GM12872 (cell line): ENCODE data around the gene SAE1.
A peak's percentile ranks its signal among the peaks of the same experiment; 100 is the strongest.

ENCODE experiments used
- TF ChIP-seq, protein P1 (sequence below): IDR thresholded peaks from 3 replicates; pipeline ENCODE4 v1.5.1; 2011; ENCODE audit warnings: low read depth, mild to moderate bottlenecking, low read length, moderate library complexity; ENCODE audit not compliant: insufficient read depth

SAE1 gene

DNA sequence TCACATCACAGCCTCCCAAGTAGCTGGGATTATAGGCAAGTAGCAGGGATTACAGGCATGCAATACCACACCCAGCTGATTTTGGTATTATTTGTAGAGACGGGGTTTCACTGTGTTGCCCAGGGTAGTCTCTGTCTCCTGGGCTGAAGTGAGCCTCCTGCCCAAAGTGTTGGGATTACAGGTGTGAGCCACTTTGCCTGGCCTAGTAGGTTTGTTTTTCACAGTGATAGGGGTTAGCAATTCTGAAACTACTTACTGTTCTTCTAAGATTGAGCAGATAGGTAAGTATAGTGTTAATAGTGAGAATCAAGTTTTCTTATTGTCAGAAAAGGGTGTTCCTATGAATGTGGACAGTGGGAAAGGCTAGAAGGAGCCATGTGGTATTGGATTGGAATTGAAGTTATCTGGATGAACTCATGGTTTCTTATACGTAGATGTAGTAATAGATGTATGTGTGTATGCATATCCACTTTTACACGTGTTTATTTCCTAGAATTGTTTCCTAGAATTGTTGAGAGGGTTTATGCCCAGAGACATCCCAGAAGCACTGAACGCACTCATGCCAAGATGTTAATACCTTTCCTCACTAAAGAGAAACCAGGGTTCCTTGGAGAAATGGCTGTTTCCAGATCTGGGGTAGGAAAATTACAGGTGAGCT is 49.1 kb downstream of the SAE1 start:
- TF ChIP-seq, protein P1, sequence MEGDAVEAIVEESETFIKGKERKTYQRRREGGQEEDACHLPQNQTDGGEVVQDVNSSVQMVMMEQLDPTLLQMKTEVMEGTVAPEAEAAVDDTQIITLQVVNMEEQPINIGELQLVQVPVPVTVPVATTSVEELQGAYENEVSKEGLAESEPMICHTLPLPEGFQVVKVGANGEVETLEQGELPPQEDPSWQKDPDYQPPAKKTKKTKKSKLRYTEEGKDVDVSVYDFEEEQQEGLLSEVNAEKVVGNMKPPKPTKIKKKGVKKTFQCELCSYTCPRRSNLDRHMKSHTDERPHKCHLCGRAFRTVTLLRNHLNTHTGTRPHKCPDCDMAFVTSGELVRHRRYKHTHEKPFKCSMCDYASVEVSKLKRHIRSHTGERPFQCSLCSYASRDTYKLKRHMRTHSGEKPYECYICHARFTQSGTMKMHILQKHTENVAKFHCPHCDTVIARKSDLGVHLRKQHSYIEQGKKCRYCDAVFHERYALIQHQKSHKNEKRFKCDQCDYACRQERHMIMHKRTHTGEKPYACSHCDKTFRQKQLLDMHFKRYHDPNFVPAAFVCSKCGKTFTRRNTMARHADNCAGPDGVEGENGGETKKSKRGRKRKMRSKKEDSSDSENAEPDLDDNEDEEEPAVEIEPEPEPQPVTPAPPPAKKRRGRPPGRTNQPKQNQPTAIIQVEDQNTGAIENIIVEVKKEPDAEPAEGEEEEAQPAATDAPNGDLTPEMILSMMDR: no peak

DNA sequence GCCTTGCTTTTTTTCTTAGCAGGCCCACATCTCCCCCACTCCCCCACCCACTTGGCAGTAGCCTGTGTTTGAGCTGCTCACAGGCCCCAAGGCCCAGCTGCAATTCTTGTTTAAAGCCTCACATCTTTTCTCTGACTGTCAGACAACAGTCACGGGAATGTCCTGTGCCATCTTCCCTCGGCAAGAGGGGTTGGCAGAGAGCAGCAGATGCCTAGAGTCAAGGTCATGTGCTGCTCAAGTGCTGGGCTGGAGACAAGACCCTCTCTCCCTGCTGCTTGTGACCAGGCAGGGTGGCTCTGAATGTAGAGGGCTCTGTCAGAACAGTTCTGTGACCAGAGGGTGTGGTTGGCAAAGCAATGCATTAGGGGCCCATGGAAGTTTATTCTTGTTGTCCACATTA is 53.0 kb downstream of the SAE1 start:
- TF ChIP-seq, protein P1: no peak

DNA sequence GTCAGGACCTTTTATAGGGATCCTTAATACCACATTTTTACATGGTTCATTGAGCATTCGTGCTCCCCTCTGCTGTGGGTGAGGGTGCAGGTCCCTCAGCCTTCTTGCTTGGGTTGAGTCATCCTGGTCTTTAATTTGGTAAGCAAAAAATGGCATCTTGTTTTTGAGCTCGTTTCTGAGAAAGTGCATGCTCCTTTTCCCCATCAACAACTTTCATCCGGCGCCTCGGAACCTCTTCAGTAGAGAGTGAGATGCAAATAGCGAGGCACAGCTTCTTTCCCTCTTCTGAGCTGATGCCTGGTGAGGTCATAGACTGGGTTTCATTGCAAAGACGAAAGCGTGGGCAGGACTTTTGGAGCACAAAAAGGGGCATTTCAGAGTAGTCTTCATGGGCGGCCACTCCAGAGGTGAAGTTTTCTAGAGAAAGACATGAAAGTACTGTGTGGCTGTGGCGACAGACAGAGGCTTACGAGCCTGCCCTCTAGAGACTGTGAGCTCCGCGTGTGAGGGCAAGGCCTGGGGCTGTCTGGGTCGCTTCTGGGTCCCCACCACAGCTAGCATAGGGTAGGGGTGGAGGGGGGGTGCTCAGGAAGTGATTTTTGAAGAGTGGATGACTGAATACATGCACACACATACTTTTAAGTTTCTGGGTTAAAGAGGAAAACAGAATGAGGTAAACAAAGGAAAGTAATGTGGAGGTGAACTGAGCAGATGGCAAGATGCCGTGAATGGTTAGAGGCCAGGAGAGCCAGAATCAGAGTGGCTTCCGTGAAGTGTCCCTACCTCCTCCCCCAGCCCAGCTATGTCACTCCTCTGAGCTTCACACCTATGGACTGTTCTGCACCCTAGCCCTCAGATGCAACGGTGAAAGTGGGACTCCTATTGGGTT is 56.1 kb downstream of the SAE1 start:
- TF ChIP-seq, protein P1: peak; percentile 11; the same call in 1 of the 3 replicates

DNA sequence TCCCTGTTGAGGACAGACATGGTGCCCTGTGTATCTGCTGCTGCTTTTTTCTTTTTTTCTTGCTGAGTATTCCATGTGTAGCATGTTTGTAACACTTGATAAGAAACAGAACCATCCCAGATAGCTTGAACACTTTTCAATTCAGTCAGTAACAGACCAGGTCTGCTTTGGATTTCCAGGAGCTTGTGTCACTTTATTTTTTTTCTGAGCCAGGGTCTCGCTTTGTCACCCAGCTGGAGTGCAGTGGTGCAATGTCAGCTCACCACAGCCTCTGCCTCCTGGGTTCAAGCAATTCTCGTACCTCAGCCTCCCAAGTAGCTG is 56.7 kb downstream of the SAE1 start:
- TF ChIP-seq, protein P1: no peak

DNA sequence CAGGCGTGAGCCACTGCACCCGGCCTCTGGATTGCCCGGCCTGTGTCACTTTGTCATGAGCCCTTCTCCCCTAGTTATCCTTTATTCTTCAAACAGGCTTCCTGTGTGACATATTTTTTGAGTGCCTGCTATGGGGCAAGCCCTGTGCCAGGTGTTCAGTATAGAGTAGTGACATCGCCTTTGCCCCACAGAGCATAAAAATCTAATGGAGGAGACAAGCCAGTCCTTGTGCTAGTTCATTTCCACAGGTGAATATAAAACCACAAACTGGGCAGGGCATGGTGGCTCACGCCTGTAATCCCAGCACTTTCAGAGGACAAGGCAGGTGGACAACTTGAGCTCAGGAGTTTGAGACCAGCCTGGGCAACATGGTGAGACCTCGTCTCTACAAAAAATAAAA is 57.2 kb downstream of the SAE1 start:
- TF ChIP-seq, protein P1: no peak

DNA sequence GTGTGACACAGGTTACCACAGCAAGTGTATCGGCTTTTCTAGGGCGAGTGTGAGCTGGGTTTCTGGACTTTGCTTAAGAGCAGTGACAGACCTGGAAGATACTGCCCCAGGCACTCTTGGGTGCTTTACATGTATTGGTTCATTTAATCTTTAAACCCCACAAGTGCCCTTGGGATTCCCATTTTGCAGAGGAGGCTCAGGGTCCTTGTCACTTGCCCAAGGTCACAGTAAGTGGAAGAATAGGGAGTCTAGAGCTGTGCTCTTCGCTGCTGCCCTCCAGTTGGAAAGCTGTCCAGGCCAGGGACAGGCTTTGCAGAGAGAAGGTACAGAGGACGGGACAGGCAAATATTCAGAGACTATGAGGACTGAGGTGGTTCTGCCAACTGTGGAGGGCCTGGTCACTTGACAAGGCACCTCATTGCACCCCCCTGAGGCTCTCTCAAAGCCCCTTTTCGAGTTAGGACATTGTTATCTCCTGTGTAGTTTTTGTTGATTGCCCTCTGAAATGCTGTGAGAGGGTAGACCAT is 57.9 kb downstream of the SAE1 start:
- TF ChIP-seq, protein P1: no peak

DNA sequence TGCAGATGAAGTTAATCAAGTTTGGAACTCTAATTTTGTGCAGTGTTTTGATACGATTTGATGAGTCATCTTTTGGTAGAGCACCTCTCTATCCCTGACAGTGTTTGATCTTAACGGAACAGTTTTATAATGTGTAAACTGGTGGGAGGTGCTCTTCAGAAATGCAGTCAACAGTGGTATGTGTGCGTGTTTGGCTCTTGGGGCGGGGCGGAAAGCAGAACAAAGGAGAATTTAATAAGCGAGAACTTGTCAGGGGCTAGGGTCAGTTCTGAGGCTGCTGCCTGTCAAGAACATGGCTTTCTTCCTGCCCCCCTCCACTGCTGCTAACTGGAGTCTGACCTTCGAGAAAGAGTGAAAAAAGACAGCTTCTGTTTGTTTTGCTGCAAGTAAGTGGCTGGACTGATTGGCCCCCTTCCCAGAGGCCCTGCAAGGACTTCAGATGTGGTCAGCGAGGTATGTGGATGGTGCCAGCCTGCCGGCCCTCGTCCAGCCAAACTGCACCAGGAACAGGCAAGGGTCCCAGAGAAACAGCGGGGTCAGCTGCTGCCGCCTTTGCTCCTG is 59.6 kb downstream of the SAE1 start:
- TF ChIP-seq, protein P1: no peak
